WTC11 (cell line): Measurements from ENCODE around the gene SIGLEC7.

ENCODE experiments used
- EMX1 ChIP-seq: fragments of 250-450 bp; sonication (Bioruptor Pico); IDR thresholded peaks from 2 replicates; pipeline ENCODE4 v1.8.0; 2021; ENCODE audit warnings: mild to moderate bottlenecking
- FOXK1 ChIP-seq: sonication (generic); formaldehyde crosslinking; IDR thresholded peaks from 2 replicates; pipeline ENCODE4 v1.8.0; 2022; ENCODE audit warnings: mild to moderate bottlenecking, moderate library complexity, missing genetic modification reagents
- IRF2 ChIP-seq: sonication (generic); formaldehyde crosslinking; IDR thresholded peaks from 2 replicates; pipeline ENCODE4 v1.8.0; 2022; ENCODE audit warnings: low read depth, missing genetic modification reagents, borderline replicate concordance
- JAZF1 ChIP-seq: fragments of 250-450 bp; sonication (Bioruptor Pico); IDR thresholded peaks from 2 replicates; pipeline ENCODE4 v1.9.0; 2021; ENCODE audit warnings: moderate library complexity, mild to moderate bottlenecking, inconsistent platforms
- NFYB ChIP-seq: sonication (generic); formaldehyde crosslinking; conservative IDR thresholded peaks from 2 replicates; pipeline ENCODE4 v1.8.0; 2022; ENCODE audit warnings: low read depth, missing genetic modification reagents
- NR2C2 ChIP-seq: sonication (generic); formaldehyde crosslinking; IDR thresholded peaks from 2 replicates; pipeline ENCODE4 v1.8.0; 2022; ENCODE audit warnings: mild to moderate bottlenecking, missing genetic modification reagents
- PREB ChIP-seq: sonication (generic); formaldehyde crosslinking; IDR thresholded peaks from 2 replicates; pipeline ENCODE4 v1.8.1; 2022; ENCODE audit warnings: mild to moderate bottlenecking, missing genetic modification reagents, moderate library complexity, borderline replicate concordance
- TEAD4 ChIP-seq: sonication (generic); formaldehyde crosslinking; IDR thresholded peaks from 2 replicates; pipeline ENCODE4 v1.8.0; 2022; ENCODE audit warnings: mild to moderate bottlenecking, missing genetic modification reagents
- ZNF396 ChIP-seq: fragments of 250-450 bp; sonication (Bioruptor Pico); IDR thresholded peaks from 2 replicates; pipeline ENCODE4 v1.8.0; 2021; ENCODE audit warnings: mild to moderate bottlenecking, moderate library complexity, borderline replicate concordance
- TF ChIP-seq, protein P1 (sequence below): fragments of 200-600 bp; IDR thresholded peaks from 2 replicates; pipeline ENCODE4 v1.8.0; 2022; ENCODE audit warnings: antibody characterized with exemption
- TF ChIP-seq, protein P2 (sequence below): sonication (generic); formaldehyde crosslinking; conservative IDR thresholded peaks from 2 replicates; pipeline ENCODE4 v1.8.1; 2022; ENCODE audit warnings: mild to moderate bottlenecking, missing genetic modification reagents

- TF ChIP-seq PREB (CRISPR knock-in tag) (no peak), JAZF1 (CRISPR knock-in tag) (no peak), EMX1 (CRISPR knock-in tag) (no peak), NR2C2 (CRISPR knock-in tag) (no peak), FOXK1 (no peak), IRF2 (no peak), ZNF396 (CRISPR knock-in tag) (no peak), NFYB (CRISPR knock-in tag) (no peak), TEAD4 (no peak)
- TF ChIP-seq, protein P1, sequence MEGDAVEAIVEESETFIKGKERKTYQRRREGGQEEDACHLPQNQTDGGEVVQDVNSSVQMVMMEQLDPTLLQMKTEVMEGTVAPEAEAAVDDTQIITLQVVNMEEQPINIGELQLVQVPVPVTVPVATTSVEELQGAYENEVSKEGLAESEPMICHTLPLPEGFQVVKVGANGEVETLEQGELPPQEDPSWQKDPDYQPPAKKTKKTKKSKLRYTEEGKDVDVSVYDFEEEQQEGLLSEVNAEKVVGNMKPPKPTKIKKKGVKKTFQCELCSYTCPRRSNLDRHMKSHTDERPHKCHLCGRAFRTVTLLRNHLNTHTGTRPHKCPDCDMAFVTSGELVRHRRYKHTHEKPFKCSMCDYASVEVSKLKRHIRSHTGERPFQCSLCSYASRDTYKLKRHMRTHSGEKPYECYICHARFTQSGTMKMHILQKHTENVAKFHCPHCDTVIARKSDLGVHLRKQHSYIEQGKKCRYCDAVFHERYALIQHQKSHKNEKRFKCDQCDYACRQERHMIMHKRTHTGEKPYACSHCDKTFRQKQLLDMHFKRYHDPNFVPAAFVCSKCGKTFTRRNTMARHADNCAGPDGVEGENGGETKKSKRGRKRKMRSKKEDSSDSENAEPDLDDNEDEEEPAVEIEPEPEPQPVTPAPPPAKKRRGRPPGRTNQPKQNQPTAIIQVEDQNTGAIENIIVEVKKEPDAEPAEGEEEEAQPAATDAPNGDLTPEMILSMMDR: no peak
- TF ChIP-seq, protein P2, sequence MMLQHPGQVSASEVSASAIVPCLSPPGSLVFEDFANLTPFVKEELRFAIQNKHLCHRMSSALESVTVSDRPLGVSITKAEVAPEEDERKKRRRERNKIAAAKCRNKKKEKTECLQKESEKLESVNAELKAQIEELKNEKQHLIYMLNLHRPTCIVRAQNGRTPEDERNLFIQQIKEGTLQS (CRISPR knock-in tag): no peak
Measured at GRCh38 chr19:51093101-51093500, 49.0 kb upstream of the SIGLEC7 start.
